Natural killer cell treated with Interleukin-12 subunit alpha and Interleukin-12 subunit beta and Interleukin-15 and Interleukin-18, amount 100 ng/mL, for 72 hours (primary cell): ENCODE measurements around the gene TTYH3. TPM values are rescaled to one million over a fixed set of nuclear protein-coding genes. Genes with fewer than 3 reads are reported as not detected.

Experiments used
- ATAC-seq, 2 donors: fragments of 150-1000 bp; cut with Tn5 transposase in 1 of 2; sonication (Bioruptor Pico), chemical (Tn5 transposase) in 1 of 2; 2 replicates each; pipeline ENCODE4 v1.10.0; 2021
- DNase-seq: peaks from one replicate; pipeline ENCODE4 v3.0.0; 2022; ENCODE audit warnings: low spot score
- H3K27ac Mint-ChIP-seq, 2 donors: 1 replicate in 1 of 2; 2 replicates in 1 of 2; pipeline ENCODE4 v1.8.0; 2022; ENCODE audit warnings: mixed read lengths in 2 of 2, mild to moderate bottlenecking in 1 of 2, moderate library complexity in 1 of 2
- H3K27me3 Mint-ChIP-seq, 2 donors: 1 replicate in 1 of 2; 2 replicates in 1 of 2; pipeline ENCODE4 v1.8.0; 2022; ENCODE audit warnings: mixed read lengths in 2 of 2
- H3K36me3 Mint-ChIP-seq: one replicate; pipeline ENCODE4 v1.8.0; 2022; ENCODE audit warnings: mixed read lengths
- H3K4me1 Mint-ChIP-seq, 2 donors: 1 replicate in 1 of 2; 2 replicates in 1 of 2; pipeline ENCODE4 v1.8.0; 2022; ENCODE audit warnings: low read depth in 2 of 2, mixed read lengths in 2 of 2, mild to moderate bottlenecking in 1 of 2
- H3K4me3 Mint-ChIP-seq: one replicate; pipeline ENCODE4 v1.8.0; 2022; ENCODE audit warnings: mixed read lengths
- H3K9me3 Mint-ChIP-seq: 2 replicates; pipeline ENCODE4 v1.8.0; 2022; ENCODE audit warnings: mixed read lengths
- total RNA-seq, 2 donors: library from RNA; stranded (reverse); gene quantifications; one replicate each; pipeline ENCODE4 v1.2.3, GENCODE V29; 2022

Gene TTYH3
- total RNA-seq, 2 donors from 2014 or later, result 23.7 to 24.8 TPM

DNA sequence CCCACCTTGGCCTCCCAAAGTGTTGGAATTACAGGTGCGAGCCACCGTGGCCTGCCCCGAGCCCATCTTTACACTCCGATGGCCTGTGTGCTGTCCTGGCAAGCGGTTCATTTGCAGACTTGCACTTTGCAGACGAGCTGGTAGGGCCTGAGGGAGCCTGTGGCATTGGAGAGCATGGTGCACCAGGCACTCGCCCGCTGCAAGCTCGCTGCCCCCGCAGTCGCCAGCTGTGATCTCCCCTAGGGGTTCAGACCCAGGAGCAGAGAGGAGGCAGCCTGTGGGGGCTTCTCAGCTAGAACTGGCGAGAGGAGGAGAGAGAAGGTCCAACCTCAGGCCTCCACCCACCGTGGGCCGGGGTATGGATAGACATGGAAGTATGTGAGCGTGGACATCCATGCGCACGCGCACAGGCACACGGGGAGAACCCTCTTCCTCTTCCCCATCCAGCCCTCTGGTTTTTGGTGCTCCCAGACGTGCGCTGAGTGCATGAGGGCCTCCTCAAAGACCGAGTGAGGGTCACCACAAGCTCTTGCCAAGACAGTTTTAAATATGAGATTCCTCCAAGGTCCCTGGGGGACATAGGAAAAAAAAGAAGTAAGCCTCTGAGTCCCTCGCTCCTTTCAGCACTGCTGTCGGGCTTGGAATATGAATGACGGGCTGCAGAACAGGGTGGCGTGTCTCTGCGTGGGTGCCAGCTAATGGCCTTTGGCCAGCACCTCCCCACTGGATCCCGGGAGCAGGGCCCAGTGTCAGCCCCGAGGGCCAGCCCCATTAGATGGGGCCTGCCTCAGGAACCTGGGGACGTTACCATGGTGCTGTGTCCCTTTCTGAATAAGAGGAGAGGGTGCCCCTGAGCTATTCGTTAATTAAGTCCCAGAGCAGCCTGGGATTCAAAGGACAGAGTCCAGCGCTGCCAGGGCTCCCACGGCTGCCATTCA, 15.1 kb upstream of the TTYH3 start:
- DNase-seq (no peak), ATAC-seq (no peak)
- H3K27me3 Mint-ChIP-seq, result no peaks in the 10 kb centered on the region
- no peaks in the 10 kb centered on the region for H3K9me3 Mint-ChIP-seq
- H3K27ac Mint-ChIP-seq, result no peak overlapping the region
- no peak overlapping the region for H3K4me3 Mint-ChIP-seq
- no peaks in the 10 kb centered on the region for H3K36me3 Mint-ChIP-seq
- H3K4me1 Mint-ChIP-seq, result no peaks in the 10 kb centered on the region

DNA sequence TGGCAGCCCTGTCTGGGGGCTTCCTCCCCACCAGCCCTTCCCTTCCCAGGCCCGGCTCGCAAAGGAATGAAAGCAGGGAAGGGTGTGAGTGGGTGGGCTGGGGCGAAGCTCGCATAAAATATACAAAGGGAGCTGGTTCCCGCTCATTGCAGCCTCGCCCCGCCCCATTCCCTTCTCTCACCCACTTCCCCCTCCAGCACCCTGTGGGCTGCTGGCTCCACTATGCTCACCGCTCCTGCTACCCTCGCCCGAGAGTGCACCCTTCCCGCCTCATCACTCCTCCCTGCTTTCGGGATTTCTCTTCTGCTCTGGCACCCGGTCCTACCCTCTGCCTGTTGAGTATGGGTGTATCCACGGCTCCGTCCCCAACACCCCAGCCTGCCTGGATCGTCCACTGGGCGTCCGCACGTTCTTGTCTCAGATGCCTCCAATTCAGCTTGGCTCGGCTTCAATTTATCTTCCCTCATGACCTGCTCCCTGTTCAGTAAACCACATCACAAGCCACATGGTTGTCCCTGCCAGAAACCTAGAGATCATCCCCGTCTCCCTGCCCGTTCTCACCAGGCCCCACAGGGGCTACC, 14.4 kb upstream of the TTYH3 start:
- Mint-ChIP-seq H3K4me3 (no peak overlapping the region), H3K9me3 (no peaks in the 10 kb centered on the region), H3K4me1 (no peaks in the 10 kb centered on the region)

DNA sequence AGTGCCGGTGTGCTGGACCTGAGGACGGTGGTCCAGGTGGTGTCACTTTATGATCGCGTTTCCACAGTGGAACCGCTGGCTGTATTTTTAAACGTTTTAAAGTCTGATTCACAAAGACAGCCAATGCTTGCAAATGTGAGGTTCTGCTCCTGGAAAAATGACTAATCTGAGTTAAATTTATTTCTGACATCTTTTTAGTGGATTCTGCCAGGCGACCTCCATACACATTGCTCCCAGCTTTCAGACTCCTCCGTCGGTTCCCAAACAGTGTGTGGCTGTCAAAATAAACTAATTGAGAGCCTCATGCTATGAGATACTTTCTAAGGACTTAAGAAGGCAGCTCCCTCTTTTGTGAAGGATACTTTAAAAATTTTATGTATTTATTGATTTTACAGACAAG, 12.7 kb upstream of the TTYH3 start:
- no peak overlapping the region for H3K27ac Mint-ChIP-seq
- no peaks in the 10 kb centered on the region for H3K27me3 Mint-ChIP-seq
- H3K36me3 Mint-ChIP-seq, result no peaks in the 10 kb centered on the region
- no peaks in the 10 kb centered on the region for H3K9me3 Mint-ChIP-seq
- no peak overlapping the region for H3K4me3 Mint-ChIP-seq
- no peaks in the 10 kb centered on the region for H3K4me1 Mint-ChIP-seq
- ATAC-seq (no peak), DNase-seq (no peak)

More for the DNA sequence above, 14.4 kb upstream of the TTYH3 start:
- Mint-ChIP-seq H3K36me3 (no peaks in the 10 kb centered on the region), H3K27ac (no peak overlapping the region), H3K27me3 (no peaks in the 10 kb centered on the region)
- DNase-seq (no peak), ATAC-seq (no peak)

DNA sequence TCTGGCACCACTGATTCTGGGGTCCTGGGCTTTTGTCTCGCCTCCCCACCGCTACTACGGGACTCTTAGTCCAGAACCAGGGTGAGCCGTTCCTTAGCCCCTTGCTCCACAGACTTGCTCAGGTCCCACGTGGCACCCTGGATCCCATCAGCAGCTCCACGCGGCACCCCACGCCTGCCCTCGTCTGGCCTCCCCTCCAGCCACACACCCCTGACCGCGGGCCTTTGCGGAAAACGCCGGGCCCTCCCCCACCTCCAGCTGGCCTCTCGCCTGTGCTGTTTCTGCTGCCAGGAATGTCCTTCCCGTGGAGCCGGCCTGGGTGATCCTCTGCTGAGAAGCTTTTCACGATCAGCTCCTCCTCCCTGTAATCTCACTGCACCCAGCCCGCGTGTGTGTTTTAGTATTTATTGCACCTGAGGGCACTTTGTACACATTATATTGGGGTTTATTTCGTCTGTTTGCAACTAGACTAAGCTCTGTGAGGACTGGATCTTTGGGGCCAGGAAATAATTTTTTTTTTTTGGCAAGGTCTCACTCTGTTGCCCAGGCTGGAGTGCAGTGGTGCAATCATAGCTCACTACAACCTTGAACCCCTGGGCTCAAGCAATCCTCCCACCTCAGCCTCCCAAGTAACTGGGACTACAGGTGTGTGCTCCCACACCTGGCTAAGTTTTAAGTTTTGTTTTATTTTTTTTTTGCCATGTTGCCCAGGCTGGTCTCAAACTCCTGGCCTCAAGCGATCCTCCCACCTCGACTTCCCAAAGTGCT, 10.5 kb upstream of the TTYH3 start:
- H3K27ac Mint-ChIP-seq, result no peak overlapping the region
- no peaks in the 10 kb centered on the region for H3K27me3 Mint-ChIP-seq
- H3K9me3 Mint-ChIP-seq, result no peaks in the 10 kb centered on the region
- H3K4me3 Mint-ChIP-seq, result no peak overlapping the region
- ATAC-seq (no peak), DNase-seq (no peak)
- H3K4me1 Mint-ChIP-seq, result no peaks in the 10 kb centered on the region
- H3K36me3 Mint-ChIP-seq, result no peaks in the 10 kb centered on the region

DNA sequence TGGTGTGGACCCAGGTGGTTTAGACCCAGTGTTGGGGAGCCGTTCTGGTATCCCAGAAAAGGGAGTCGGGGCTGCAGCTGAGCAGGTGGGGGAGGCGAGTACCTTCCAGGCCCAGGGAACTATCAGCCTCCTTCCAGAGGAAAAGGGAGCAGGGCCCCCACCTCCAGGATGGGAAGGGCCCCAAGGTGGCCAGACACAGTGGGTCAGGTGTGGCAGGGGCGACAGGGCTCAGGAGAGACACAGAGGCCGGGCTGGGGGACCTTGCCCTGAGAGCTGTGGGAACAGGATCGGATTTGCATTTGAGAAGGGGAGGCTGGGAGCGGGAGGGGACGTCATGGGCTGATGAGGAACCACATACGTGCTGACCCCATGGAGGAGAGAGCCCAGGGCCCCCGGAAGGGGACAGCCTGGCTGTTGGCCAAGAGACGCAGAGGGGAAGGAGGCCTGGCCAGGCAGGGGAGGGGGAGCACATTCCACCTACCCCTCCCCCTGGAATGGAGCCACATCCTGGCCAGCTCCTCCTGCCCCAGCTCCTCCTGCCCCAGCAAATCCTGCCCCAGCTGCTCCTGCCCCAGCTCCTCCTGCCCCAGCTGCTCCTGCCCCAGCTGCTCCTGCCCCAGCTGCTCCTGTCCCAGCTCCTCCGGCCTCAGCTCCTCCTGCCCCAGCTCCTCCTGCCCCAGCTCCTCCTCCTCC, 9.7 kb upstream of the TTYH3 start:
- H3K27ac Mint-ChIP-seq, result no peak overlapping the region
- no peak for ATAC-seq
- no peaks in the 10 kb centered on the region for H3K36me3 Mint-ChIP-seq

DNA sequence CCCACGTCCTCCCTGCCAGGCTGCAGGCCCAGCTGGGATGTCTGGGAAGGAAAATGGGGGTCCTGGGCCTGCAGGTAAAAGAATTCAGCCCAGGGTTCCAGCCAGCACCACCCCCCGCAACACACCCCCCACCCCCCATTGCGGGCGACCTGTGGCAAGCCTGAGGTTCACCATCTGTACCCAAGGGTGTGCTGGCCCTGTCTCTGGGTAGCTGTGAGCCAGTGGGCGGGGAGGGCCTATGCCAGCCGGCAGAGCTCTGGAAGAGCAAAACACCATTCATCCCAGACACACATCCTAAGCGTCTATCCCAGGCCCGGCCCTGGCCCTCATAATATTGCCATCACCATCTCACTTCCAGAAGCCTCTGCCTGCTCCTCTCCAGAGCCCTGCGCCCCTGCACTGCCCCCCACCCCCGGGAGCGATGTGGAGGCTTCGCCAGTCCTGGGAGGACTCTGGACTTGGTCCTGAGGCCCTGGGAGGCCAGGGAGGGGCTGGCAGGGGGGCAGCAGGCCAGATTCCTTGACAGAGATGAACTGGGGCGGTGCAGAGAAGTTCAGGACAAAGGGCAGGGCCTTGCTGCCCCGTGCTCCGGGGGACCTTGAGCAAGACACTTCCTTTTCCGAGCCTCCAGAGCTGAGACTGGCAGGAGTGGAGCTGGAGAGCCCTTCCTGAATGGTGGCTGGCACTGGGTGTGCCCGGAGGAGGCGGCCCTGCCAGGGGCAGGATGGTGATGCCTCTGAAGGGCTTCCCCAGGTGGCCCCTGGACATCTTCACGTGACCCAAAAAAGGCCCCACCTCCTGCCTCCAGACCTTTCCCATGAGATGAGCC, 8.7 kb upstream of the TTYH3 start:
- no peak for ATAC-seq
- Mint-ChIP-seq H3K27me3 (no peaks in the 10 kb centered on the region), H3K36me3 (no peaks in the 10 kb centered on the region), H3K9me3 (no peaks in the 10 kb centered on the region), H3K4me3 (no peak overlapping the region), H3K4me1 (no peaks in the 10 kb centered on the region), H3K27ac (no peak overlapping the region)
- DNase-seq, result no peak

More for the DNA sequence above, 9.7 kb upstream of the TTYH3 start:
- Mint-ChIP-seq H3K4me1 (no peaks in the 10 kb centered on the region), H3K4me3 (no peak overlapping the region), H3K27me3 (no peaks in the 10 kb centered on the region), H3K9me3 (no peaks in the 10 kb centered on the region)
- no peak for DNase-seq

DNA sequence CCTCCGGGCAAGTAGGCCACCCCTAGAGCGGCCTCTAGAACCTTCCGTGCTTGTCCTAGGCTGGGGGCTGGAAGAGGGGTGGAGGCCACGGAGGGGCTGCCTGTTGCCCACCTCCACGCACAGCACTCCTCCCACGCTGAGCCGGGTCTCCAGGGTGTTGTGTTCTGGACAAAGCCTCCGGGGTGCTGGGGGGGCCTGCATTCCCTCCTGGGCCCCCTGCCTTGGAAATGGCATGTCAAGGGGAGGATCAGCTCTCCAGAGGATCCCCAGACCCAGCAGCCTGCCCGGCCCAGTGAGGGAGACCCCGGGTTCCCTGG, 8.1 kb upstream of the TTYH3 start:
- H3K27ac Mint-ChIP-seq, result no peak overlapping the region
- no peak for DNase-seq
- H3K9me3 Mint-ChIP-seq, result no peaks in the 10 kb centered on the region
- no peak overlapping the region for H3K4me3 Mint-ChIP-seq
- H3K4me1 Mint-ChIP-seq, result no peaks in the 10 kb centered on the region
- H3K36me3 Mint-ChIP-seq, result no peaks in the 10 kb centered on the region
- peak in 1 of 2 donors; percentile 21 for ATAC-seq
- no peaks in the 10 kb centered on the region for H3K27me3 Mint-ChIP-seq

DNA sequence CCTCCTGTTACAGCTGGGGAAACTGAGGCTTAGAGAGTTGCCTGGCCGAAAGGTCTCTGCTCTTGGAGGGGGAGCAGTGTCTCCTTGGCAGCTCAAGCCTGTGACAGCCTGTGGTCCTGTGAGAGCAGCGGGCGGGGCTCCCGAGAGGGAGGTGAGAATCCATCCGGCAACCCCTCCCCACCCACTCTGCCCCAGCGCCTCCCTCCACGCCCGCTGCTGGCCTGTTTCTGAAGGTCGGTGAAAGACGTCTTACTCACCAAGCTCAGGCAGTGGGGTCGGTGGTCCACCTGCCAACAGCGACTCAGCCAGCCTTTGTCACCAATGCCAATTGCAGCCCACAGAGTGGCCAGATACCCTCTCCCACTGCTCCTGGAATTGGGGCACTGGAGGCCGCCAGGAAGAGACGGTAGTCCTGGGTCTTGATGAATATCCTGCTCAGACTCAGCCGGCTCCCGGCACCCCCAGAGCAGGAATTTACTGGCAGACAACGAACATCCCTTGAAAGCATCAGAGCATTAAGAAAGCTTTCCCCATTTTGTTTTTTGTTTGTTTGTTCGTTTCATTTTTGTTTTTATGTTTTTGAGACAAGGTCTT, 7.4 kb upstream of the TTYH3 start:
- Mint-ChIP-seq H3K27ac (no peak overlapping the region), H3K4me3 (no peak overlapping the region), H3K9me3 (no peaks in the 10 kb centered on the region), H3K27me3 (no peaks in the 10 kb centered on the region), H3K4me1 (no peaks in the 10 kb centered on the region), H3K36me3 (no peaks in the 10 kb centered on the region)
- no peak for DNase-seq
- ATAC-seq, result no peak

DNA sequence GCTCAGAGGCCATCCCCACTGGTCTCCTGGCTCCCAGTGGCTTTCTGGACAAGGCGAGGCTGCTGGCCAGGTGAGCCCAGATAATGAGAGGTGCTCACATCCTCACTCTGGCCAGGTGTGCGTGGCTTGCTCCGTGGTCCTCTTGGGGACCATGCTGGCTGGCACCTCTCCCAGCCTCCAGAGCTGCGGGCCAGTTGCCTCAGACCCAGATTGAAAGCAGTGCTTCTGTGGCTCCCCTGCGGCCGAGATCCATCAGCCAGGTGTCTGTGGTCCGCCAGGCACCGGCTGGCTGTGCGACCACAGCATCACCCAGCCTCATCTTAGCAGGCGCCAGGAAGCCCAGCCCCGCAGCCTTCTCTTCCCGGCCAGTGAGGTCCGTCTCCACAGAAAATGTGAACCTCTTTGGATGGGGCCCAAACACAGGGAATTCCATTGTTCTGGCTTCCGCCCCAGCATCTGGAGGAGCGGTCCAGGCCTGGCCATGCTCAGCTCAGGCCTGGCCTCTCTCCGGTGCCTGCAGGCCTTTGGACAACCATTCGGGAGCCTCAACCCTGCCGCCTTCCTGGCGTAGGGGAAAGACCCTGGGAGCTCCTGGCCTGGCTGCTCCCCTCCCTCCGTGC, 5.2 kb upstream of the TTYH3 start:
- Mint-ChIP-seq H3K9me3 (no peaks in the 10 kb centered on the region), H3K27ac (no peak overlapping the region), H3K4me1 (peaks cover 5% of the 10 kb centered on the region in 2 donors), H3K27me3 (no peaks in the 10 kb centered on the region), H3K4me3 (no peak overlapping the region), H3K36me3 (no peaks in the 10 kb centered on the region)
- ATAC-seq (no peak), DNase-seq (no peak)

DNA sequence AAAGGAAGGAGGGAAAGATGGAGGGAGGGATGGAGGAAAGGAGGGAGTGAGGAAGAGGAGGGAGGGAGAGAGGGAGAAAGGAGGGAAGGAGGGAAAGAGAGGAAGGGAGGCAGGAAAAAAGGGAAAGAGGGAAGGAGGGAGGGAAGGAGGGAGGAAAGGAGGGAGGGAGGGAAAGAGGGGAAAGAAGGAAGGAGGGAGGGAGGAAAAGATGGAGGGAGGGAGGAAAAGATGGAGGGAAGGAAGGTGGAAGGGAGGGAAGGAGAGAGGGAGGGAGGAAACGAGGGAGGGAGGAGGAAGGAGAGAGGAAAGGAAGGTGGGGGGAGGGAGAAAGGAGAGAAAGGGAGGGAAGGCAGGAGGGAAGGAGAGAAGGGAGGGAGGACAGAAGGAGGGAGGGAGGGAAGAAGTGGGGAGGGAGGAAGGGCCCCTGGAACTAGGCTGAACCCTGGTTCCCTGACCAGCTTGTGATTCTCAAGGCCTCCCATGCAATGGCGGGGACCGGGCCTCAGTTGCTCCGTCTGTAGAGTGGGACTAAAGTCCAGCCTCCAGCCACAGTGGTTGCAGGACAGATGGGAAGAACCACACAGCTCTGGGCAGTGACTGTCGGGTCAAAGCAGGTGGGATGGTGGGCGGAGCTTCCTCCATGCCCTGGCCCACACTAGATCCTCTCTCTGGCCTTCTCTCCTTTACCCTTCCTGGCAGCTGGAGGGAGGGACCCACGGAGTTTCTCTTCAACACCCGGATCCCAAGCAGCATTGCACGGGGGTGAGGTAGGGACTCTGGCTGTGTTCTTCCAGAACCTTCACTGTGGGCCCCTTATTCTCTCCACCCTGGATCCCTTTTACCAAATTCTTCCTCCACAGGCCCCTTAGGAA, 4.3 kb upstream of the TTYH3 start:
- H3K27me3 Mint-ChIP-seq, result no peaks in the 10 kb centered on the region
- H3K27ac Mint-ChIP-seq, result no peak overlapping the region
- no peaks in the 10 kb centered on the region for H3K36me3 Mint-ChIP-seq
- no peak for DNase-seq
- no peak overlapping the region for H3K4me3 Mint-ChIP-seq
- ATAC-seq, result no peak
- no peaks in the 10 kb centered on the region for H3K9me3 Mint-ChIP-seq
- peaks cover 5 to 7% of the 10 kb centered on the region in 2 donors for H3K4me1 Mint-ChIP-seq

DNA sequence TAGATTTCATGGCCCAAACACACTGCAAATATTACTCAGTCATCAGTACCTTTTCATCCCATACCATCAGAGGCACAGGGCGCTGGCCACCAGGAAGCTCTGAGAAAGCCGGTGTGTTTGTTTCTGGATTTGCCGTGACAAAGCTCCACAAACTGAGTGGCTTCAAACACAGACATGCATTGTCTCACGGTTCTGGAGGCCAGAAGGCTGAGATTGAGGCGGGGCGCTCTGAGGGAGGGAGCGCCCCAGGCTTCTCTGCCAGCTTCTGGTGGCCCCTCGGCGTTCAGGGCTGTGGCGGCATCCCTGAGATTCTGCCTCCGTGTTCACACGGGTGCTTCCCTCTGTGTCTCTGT, 3.7 kb upstream of the TTYH3 start:
- Mint-ChIP-seq H3K4me3 (no peak overlapping the region), H3K27me3 (no peaks in the 10 kb centered on the region), H3K27ac (no peak overlapping the region), H3K4me1 (peaks cover 5 to 8% of the 10 kb centered on the region in 2 donors), H3K36me3 (no peaks in the 10 kb centered on the region), H3K9me3 (no peaks in the 10 kb centered on the region)
- no peak for ATAC-seq
- DNase-seq, result no peak

DNA sequence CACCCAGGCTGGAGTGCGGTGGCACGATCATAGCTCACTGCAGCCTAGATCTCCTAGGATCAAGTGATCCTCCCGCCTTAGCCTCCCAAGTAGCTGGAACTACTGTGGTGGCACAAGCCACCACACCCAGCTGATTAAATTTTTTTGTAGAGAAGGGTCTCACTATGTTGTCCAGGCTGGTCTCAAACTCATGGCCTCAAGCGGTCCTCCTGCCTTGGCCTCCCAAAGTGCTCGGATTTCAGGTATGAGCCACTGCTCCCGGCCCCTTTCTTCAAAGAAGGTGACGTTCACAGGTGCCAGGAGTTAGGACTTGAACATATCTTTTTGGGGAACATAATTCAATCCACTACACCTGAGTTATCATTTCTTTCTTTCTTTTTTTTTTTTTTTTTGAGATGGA, 2.9 kb upstream of the TTYH3 start:
- no peak for DNase-seq
- H3K36me3 Mint-ChIP-seq, result no peaks in the 10 kb centered on the region
- H3K27me3 Mint-ChIP-seq, result no peaks in the 10 kb centered on the region
- no peak overlapping the region for H3K4me3 Mint-ChIP-seq
- no peak for ATAC-seq
- H3K4me1 Mint-ChIP-seq, result peaks cover 5 to 14% of the 10 kb centered on the region in 2 donors
- H3K9me3 Mint-ChIP-seq, result no peaks in the 10 kb centered on the region
- H3K27ac Mint-ChIP-seq, result no peak overlapping the region
